Stimulated activated CD4-positive, alpha-beta T cell treated with anti-CD3 and anti-CD28 coated beads, Interleukin-4, amount 100 ng/mL, for 24 hours (primary cell): ENCODE measurements around the gene MICAL3.

Experiments used
- DNase-seq: peaks from one replicate; pipeline ENCODE4 v3.0.0-alpha.2; 2020

The MICAL3 gene

GRCh38 chr22:17907748-17908051 is 116.7 kb downstream of the MICAL3 start:
- no peak for DNase-seq

- no peak for DNase-seq
Observed at GRCh38 chr22:17906978-17907747, 117.2 kb downstream of the MICAL3 start.

GRCh38 chr22:17905445-17905844 is 118.9 kb downstream of the MICAL3 start:
- no peak for DNase-seq

- DNase-seq, result no peak
Observed at GRCh38 chr22:17903564-17904295, 120.6 kb downstream of the MICAL3 start.

GRCh38 chr22:17902960-17903359 is 121.4 kb downstream of the MICAL3 start:
- DNase-seq, result no peak

GRCh38 chr22:17898375-17898774 is 126.0 kb downstream of the MICAL3 start:
- DNase-seq, result no peak

GRCh38 chr22:17897858-17898257 is 126.5 kb downstream of the MICAL3 start:
- DNase-seq, result no peak

- no peak for DNase-seq
Observed at GRCh38 chr22:17897426-17897825, 126.9 kb downstream of the MICAL3 start.

- DNase-seq, result no peak
Observed at GRCh38 chr22:17896586-17896985, 127.8 kb downstream of the MICAL3 start.

GRCh38 chr22:17893900-17894535 is 130.3 kb downstream of the MICAL3 start:
- no peak for DNase-seq

- no peak for DNase-seq
Observed at GRCh38 chr22:17892376-17892775, 132.0 kb downstream of the MICAL3 start.

- no peak for DNase-seq
Observed at GRCh38 chr22:17891481-17892167, 132.7 kb downstream of the MICAL3 start.

- DNase-seq, result no peak
Observed at GRCh38 chr22:17890892-17891291, 133.5 kb downstream of the MICAL3 start.

- DNase-seq, result no peak
Observed at GRCh38 chr22:17890245-17890671, 134.1 kb downstream of the MICAL3 start.

GRCh38 chr22:17888855-17889254 is 135.5 kb downstream of the MICAL3 start:
- no peak for DNase-seq

GRCh38 chr22:17888439-17888838 is 135.9 kb downstream of the MICAL3 start:
- no peak for DNase-seq

- no peak for DNase-seq
Observed at GRCh38 chr22:17884893-17885292, 139.5 kb downstream of the MICAL3 start.

GRCh38 chr22:17884084-17884483 is 140.3 kb downstream of the MICAL3 start:
- no peak for DNase-seq

GRCh38 chr22:17883356-17883755 is 141.0 kb downstream of the MICAL3 start:
- DNase-seq, result no peak

- no peak for DNase-seq
Observed at GRCh38 chr22:17882727-17883126, 141.6 kb downstream of the MICAL3 start.

GRCh38 chr22:17882162-17882561 is 142.2 kb downstream of the MICAL3 start:
- no peak for DNase-seq

- no peak for DNase-seq
Observed at GRCh38 chr22:17881366-17881765, 143.0 kb downstream of the MICAL3 start.

GRCh38 chr22:17880468-17880867 is 143.9 kb downstream of the MICAL3 start:
- DNase-seq, result no peak
